K562 (cell line): ENCODE results near the gene LOC128125822.

Source experiments
- ARID4B ChIP-seq: sonication (generic); formaldehyde crosslinking; IDR thresholded peaks from 2 replicates; pipeline ENCODE4 v1.8.0; 2022; ENCODE audit warnings: mild to moderate bottlenecking, missing genetic modification reagents
- ARNT ChIP-seq, 2 experiments: fragments of 450-650 bp; IDR thresholded peaks; 2 replicates each; pipeline ENCODE4 v1.6.1; 2016; ENCODE audit warnings: mild to moderate bottlenecking in 1 of 2
- EP400 ChIP-seq: fragments of 450-650 bp; IDR thresholded peaks from 2 replicates; pipeline ENCODE4 v1.6.1; 2017; ENCODE audit warnings: antibody characterized with exemption, mild to moderate bottlenecking, moderate library complexity
- KLF1 ChIP-seq: fragments of 450-650 bp; IDR thresholded peaks from 2 replicates; pipeline ENCODE4 v1.6.1; 2016; ENCODE audit warnings: missing genetic modification characterization, missing compliant biosample characterization
- MBD1 ChIP-seq: fragments of 250-450 bp; sonication (Bioruptor Pico); IDR thresholded peaks from 2 replicates; pipeline ENCODE4 v1.8.0; 2022; ENCODE audit warnings: inconsistent platforms
- TRIM28 ChIP-seq: fragments of 450-650 bp; IDR thresholded peaks from 2 replicates; pipeline ENCODE4 v1.6.1; 2017
- ZBTB11 ChIP-seq, 3 experiments: fragments of 200-800 bp in 1 of 3; fragments of 250-450 bp in 1 of 3; fragments of 450-650 bp in 1 of 3; sonication (Bioruptor Pico) in 1 of 3; sonication (Bioruptor generic) in 1 of 3; formaldehyde crosslinking in 1 of 3; IDR thresholded peaks; 2 replicates each; pipeline versions ENCODE4 v1.6.1 to v1.8.0; 2016 to 2022; ENCODE audit warnings: mild to moderate bottlenecking in 2 of 3, missing genetic modification characterization in 2 of 3, missing compliant biosample characterization in 1 of 3, moderate library complexity in 1 of 3
- ZKSCAN3 ChIP-seq: fragments of 250-450 bp; sonication (Bioruptor Pico); IDR thresholded peaks from 2 replicates; pipeline ENCODE4 v1.4.0; 2020
- ZNF124 ChIP-seq: sonication (generic); formaldehyde crosslinking; IDR thresholded peaks from 2 replicates; pipeline ENCODE4 v1.8.1; 2022; ENCODE audit warnings: missing genetic modification reagents
- ZNF384 ChIP-seq: IDR thresholded peaks from 2 replicates; pipeline ENCODE4 v1.6.1; 2012; ENCODE audit warnings: low read depth, low read length, improper control_type of control experiment
- TF ChIP-seq, protein P1 (sequence below): fragments of 200-800 bp; sonication (Bioruptor generic); IDR thresholded peaks from 2 replicates; pipeline ENCODE4 v1.6.1; 2017; ENCODE audit warnings: missing genetic modification characterization, missing compliant biosample characterization
- TF ChIP-seq, protein P2 (sequence below), 2 experiments: IDR thresholded peaks; 2 replicates each; pipeline ENCODE4 v1.6.1; 2011; ENCODE audit warnings: borderline replicate concordance in 1 of 2, control low read depth in 1 of 2, low read depth in 1 of 2, low read length in 1 of 2, mild to moderate bottlenecking in 1 of 2, mixed read lengths in 1 of 2, moderate library complexity in 1 of 2; ENCODE audit not compliant: insufficient read depth in 1 of 2, insufficient read length in 1 of 2, poor library complexity in 1 of 2, severe bottlenecking in 1 of 2; ENCODE audit errors: extremely low read depth in 1 of 2

LOC128125822 gene

GRCh38 chr6:63573076-63573898 is 1.0 kb downstream of the LOC128125822 start (continued):
- TF ChIP-seq ARID4B (CRISPR knock-in tag) (no peak), ZNF384 (no peak), KLF1 (no peak), ZBTB11 (CRISPR knock-in tag; IDR thresholded peaks at IDR 0.05) (peak in 1 of 3 experiments; percentile 66; a peak in 2 of 6 replicates), ZKSCAN3 (CRISPR knock-in tag) (no peak), ARNT (IDR thresholded peaks at IDR 0.05) (no peak), MBD1 (CRISPR knock-in tag) (no peak), ZNF124 (CRISPR knock-in tag) (peak; percentile 82; the same call in 1 of the 2 replicates), EP400 (peak; percentile 81; the same call in 1 of the 2 replicates), TRIM28 (no peak)
- TF ChIP-seq, protein P1, sequence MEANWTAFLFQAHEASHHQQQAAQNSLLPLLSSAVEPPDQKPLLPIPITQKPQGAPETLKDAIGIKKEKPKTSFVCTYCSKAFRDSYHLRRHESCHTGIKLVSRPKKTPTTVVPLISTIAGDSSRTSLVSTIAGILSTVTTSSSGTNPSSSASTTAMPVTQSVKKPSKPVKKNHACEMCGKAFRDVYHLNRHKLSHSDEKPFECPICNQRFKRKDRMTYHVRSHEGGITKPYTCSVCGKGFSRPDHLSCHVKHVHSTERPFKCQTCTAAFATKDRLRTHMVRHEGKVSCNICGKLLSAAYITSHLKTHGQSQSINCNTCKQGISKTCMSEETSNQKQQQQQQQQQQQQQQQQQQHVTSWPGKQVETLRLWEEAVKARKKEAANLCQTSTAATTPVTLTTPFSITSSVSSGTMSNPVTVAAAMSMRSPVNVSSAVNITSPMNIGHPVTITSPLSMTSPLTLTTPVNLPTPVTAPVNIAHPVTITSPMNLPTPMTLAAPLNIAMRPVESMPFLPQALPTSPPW: peak; percentile 56; the same call in 1 of the 2 replicates
- TF ChIP-seq, protein P2, sequence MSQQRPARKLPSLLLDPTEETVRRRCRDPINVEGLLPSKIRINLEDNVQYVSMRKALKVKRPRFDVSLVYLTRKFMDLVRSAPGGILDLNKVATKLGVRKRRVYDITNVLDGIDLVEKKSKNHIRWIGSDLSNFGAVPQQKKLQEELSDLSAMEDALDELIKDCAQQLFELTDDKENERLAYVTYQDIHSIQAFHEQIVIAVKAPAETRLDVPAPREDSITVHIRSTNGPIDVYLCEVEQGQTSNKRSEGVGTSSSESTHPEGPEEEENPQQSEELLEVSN (IDR thresholded peaks at IDR 0.05; ENCODE audit: borderline replicate concordance in 1 of 2, extremely low read depth in 1 of 2, insufficient read depth in 1 of 2, insufficient read length in 1 of 2, low read depth in 1 of 2, low read length in 1 of 2, poor library complexity in 1 of 2, severe bottlenecking in 1 of 2): peak; percentile 53 to 82
